Breast epithelium (tissue), 3 donors: ENCODE measurements around the gene CTSW. TPM values are rescaled to one million over a fixed set of nuclear protein-coding genes. Genes with fewer than 3 reads are reported as not detected.

Experiments used
- total RNA-seq, 3 donors: library from RNA; depleted of rRNA; stranded (reverse); fragments of >200 nt; gene quantifications; one replicate each; pipeline ENCODE4 v1.1.0, GENCODE V29; 2016

Gene CTSW
- total RNA-seq, 3 donors from 2014 or later, result 1.6 to 4.0 (median 1.9) TPM

Other genes starting within 250 kb of the CTSW start
- 10 to 100 TPM; 18.2 to 27.9 (median 25.5) TPM for gene SIPA1, start 241.7 kb upstream of the CTSW start, total RNA-seq
- 10 to 100 TPM; 45.0 to 57.7 (median 46.2) TPM for gene RELA, start 216.9 kb upstream of the CTSW start, total RNA-seq
- 10 to 100 TPM; 50.1 to 66.7 (median 61.3) TPM for gene KAT5, start 167.6 kb upstream of the CTSW start, total RNA-seq
- 100 to 1,000 TPM in 1 of 3 donors, 10 to 100 TPM in 2; 89.1 to 110 (median 99.8) TPM for gene RNASEH2C, start 159.0 kb upstream of the CTSW start, total RNA-seq
- 10 to 100 TPM; 15.5 to 19.3 (median 17.6) TPM for gene AP5B1, start 98.9 kb upstream of the CTSW start, total RNA-seq
- 1 to 10 TPM in 2 of 3 donors, not detected in 1; 3.6 to 5.1 TPM for gene OVOL1, start 92.8 kb upstream of the CTSW start, total RNA-seq
- 1 to 10 TPM in 1 of 3 donors, under 1 TPM in 2; 0.15 to 2.3 (median 0.48) TPM for gene SNX32, start 45.9 kb upstream of the CTSW start, total RNA-seq
- 100 to 1,000 TPM; 407 to 564 (median 453) TPM for gene CFL1, start 21.7 kb upstream of the CTSW start, total RNA-seq
- gene MUS81, start 19.4 kb upstream of the CTSW start, total RNA-seq, result 10 to 100 TPM; 29.8 to 44.6 (median 42.9) TPM
- 10 to 100 TPM; 34.5 to 75.0 (median 57.0) TPM for gene EFEMP2, start 7.0 kb upstream of the CTSW start, total RNA-seq
- 10 to 100 TPM; 51.2 to 68.5 (median 51.7) TPM for gene FIBP, start 8.6 kb downstream of the CTSW start, total RNA-seq
- 10 to 100 TPM; 30.3 to 91.1 (median 41.9) TPM for gene CCDC85B, start 10.8 kb downstream of the CTSW start, total RNA-seq
- gene FOSL1, start 20.6 kb downstream of the CTSW start, total RNA-seq, result 10 to 100 TPM in 1 of 3 donors, 1 to 10 TPM in 2; 2.4 to 17.0 (median 7.2) TPM
- 10 to 100 TPM; 16.7 to 20.3 (median 19.7) TPM for gene C11orf68, start 39.2 kb downstream of the CTSW start, total RNA-seq
- gene DRAP1, start 39.6 kb downstream of the CTSW start, total RNA-seq, result 10 to 100 TPM; 50.1 to 64.5 (median 51.5) TPM
- not detected for gene TSGA10IP, start 65.6 kb downstream of the CTSW start, total RNA-seq
- 10 to 100 TPM; 55.2 to 68.5 (median 55.9) TPM for gene SART1, start 81.9 kb downstream of the CTSW start, total RNA-seq
- gene EIF1AD, start 122.3 kb downstream of the CTSW start, total RNA-seq, result 10 to 100 TPM; 31.0 to 33.1 (median 31.0) TPM
- gene BANF1, start 122.7 kb downstream of the CTSW start, total RNA-seq, result 10 to 100 TPM; 15.7 to 42.0 (median 37.4) TPM
- under 1 TPM in 2 of 3 donors, not detected in 1; 0.59 to 0.98 TPM for gene CST6, start 132.2 kb downstream of the CTSW start, total RNA-seq
- 1 to 10 TPM in 1 of 3 donors, under 1 TPM in 1, not detected in 1; 0.32 to 1.3 TPM for gene CATSPER1, start 146.6 kb downstream of the CTSW start, total RNA-seq
- gene GAL3ST3, start 169.3 kb downstream of the CTSW start, total RNA-seq, result under 1 TPM in 1 of 3 donors, not detected in 2; 0.29 TPM
- gene SF3B2, start 172.5 kb downstream of the CTSW start, total RNA-seq, result 100 to 1,000 TPM; 144 to 163 (median 154) TPM
- gene PACS1, start 190.4 kb downstream of the CTSW start, total RNA-seq, result 10 to 100 TPM; 37.9 to 40.6 (median 38.6) TPM